Gastroesophageal sphincter (tissue), 3 donors: ENCODE measurements around the gene BGLAP.

Experiments
- CTCF ChIP-seq, 4 experiments: fragments of 200-600 bp in 2 of 4; fragments of 450-650 bp in 2 of 4; sonication (generic) in 1 of 4; IDR thresholded peaks; one replicate each; pipeline ENCODE4 v1.5.1; 2017 to 2019; ENCODE audit warnings: antibody characterized with exemption in 4 of 4, mild to moderate bottlenecking in 2 of 4, moderate library complexity in 2 of 4
- POLR2A ChIP-seq, 2 donors: fragments of 450-650 bp; IDR thresholded peaks; one replicate each; pipeline ENCODE4 v1.6.1; 2017; ENCODE audit warnings: antibody characterized with exemption in 2 of 2, mild to moderate bottlenecking in 2 of 2, moderate library complexity in 1 of 2

- TF ChIP-seq CTCF (IDR thresholded peaks at IDR 0.05) = no peak
- no peak for TF ChIP-seq POLR2A (IDR thresholded peaks at IDR 0.05)
These were observed 754 bp downstream of the BGLAP start for GRCh38 chr1:156242738-156243137.
